GM23338 (cell line): ENCODE measurements around the gene GNAI2.

ENCODE experiments used
- CREB1 ChIP-seq: fragments of 250-450 bp; sonication (Bioruptor Pico); IDR thresholded peaks from 2 replicates; pipeline ENCODE4 v1.5.0; 2020; ENCODE audit warnings: low read depth, mild to moderate bottlenecking, moderate library complexity
- CTCF ChIP-seq, 2 experiments: fragments of 200-600 bp in 1 of 2; sonication (generic) in 1 of 2; conservative IDR thresholded peaks; 2 replicates each; pipeline versions ENCODE4 v1.5.1 to v1.6.1; 2016 to 2017; ENCODE audit warnings: antibody characterized with exemption in 2 of 2, low read depth in 2 of 2, mild to moderate bottlenecking in 2 of 2, moderate library complexity in 1 of 2
- ETS1 ChIP-seq: IDR thresholded peaks from 2 replicates; pipeline ENCODE4 v1.6.1; 2016; ENCODE audit warnings: antibody characterized with exemption
- EZH2 ChIP-seq: fragments of 200-600 bp; sonication (generic); IDR thresholded peaks from one replicate; pipeline ENCODE4 v1.8.0; 2017; ENCODE audit warnings: antibody characterized with exemption, mild to moderate bottlenecking, low read depth; ENCODE audit not compliant: unreplicated experiment
- EZH2phosphoT487 ChIP-seq: fragments of 200-600 bp; sonication (generic); IDR thresholded peaks from one replicate; pipeline ENCODE4 v1.8.1; 2018; ENCODE audit warnings: antibody characterized with exemption; ENCODE audit not compliant: unreplicated experiment
- JUNB ChIP-seq: IDR thresholded peaks from one replicate; pipeline ENCODE4 v1.6.1; 2016; ENCODE audit warnings: antibody characterized with exemption; ENCODE audit not compliant: unreplicated experiment
- POLR2AphosphoS5 ChIP-seq: IDR thresholded peaks from 2 replicates; pipeline ENCODE4 v1.6.1; 2016; ENCODE audit warnings: antibody characterized with exemption, low read depth
- TF ChIP-seq, protein P1 (sequence below): IDR thresholded peaks from one replicate; pipeline ENCODE4 v1.6.1; 2018; ENCODE audit warnings: antibody characterized with exemption; ENCODE audit not compliant: unreplicated experiment

DNA sequence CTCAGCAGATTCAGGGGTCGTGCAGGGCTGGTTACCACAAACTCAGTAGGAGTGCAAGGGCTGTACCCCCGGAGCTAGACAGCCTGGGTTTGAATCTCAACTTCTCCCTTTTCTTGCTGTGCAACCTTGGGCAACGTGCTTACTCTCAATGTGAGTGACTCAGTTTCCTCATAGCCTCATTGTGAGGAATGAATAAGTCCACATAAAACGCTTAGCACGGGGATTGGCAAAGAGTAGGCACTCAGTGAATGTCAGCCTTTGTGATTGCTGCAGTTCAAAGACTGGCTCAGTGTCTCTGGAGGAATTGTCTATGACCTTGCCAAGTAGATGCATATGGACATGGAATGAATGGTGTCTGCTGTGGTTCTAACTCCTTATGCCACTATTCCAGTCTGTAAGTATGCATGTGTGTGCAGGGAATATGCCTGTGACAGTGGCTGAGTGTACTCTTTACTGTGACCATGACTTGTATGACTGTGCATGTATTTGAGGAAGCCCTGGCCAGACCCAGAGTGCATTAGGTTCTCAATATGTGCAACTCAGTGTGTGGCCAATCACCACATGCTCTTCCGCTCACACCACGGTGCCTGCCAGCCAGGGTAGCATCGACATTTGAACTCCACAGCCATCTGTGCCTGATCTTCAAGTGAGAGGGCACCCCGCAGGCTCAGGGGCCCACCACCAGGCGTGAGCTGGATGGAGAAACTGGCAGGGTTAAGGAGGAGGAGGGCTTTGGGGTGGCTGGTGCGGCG is 64.1 kb downstream of the GNAI2 start:
- TF ChIP-seq CTCF (conservative IDR thresholded peaks at IDR 0.05; ENCODE audit: low read depth in 2 of 2) (no peak), CREB1 (CRISPR knock-in tag) (no peak), EZH2 (no peak), EZH2phosphoT487 (no peak), POLR2AphosphoS5 (no peak), ETS1 (no peak), JUNB (no peak)
- TF ChIP-seq, protein P1, sequence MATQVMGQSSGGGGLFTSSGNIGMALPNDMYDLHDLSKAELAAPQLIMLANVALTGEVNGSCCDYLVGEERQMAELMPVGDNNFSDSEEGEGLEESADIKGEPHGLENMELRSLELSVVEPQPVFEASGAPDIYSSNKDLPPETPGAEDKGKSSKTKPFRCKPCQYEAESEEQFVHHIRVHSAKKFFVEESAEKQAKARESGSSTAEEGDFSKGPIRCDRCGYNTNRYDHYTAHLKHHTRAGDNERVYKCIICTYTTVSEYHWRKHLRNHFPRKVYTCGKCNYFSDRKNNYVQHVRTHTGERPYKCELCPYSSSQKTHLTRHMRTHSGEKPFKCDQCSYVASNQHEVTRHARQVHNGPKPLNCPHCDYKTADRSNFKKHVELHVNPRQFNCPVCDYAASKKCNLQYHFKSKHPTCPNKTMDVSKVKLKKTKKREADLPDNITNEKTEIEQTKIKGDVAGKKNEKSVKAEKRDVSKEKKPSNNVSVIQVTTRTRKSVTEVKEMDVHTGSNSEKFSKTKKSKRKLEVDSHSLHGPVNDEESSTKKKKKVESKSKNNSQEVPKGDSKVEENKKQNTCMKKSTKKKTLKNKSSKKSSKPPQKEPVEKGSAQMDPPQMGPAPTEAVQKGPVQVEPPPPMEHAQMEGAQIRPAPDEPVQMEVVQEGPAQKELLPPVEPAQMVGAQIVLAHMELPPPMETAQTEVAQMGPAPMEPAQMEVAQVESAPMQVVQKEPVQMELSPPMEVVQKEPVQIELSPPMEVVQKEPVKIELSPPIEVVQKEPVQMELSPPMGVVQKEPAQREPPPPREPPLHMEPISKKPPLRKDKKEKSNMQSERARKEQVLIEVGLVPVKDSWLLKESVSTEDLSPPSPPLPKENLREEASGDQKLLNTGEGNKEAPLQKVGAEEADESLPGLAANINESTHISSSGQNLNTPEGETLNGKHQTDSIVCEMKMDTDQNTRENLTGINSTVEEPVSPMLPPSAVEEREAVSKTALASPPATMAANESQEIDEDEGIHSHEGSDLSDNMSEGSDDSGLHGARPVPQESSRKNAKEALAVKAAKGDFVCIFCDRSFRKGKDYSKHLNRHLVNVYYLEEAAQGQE = no peak
